SW480 (cell line): ENCODE measurements around the gene PFKP.

Source experiments
- DNase-seq: peaks from one replicate; pipeline ENCODE4 v3.0.0-alpha.2; 2016; ENCODE audit warnings: low spot score

Gene PFKP

GRCh38 chr10:3136336-3136735 lies 69.0 kb downstream of the PFKP start:
- no peak for DNase-seq

- DNase-seq, result no peak
These were observed 69.6 kb downstream of the PFKP start for GRCh38 chr10:3136763-3137611.

DNA sequence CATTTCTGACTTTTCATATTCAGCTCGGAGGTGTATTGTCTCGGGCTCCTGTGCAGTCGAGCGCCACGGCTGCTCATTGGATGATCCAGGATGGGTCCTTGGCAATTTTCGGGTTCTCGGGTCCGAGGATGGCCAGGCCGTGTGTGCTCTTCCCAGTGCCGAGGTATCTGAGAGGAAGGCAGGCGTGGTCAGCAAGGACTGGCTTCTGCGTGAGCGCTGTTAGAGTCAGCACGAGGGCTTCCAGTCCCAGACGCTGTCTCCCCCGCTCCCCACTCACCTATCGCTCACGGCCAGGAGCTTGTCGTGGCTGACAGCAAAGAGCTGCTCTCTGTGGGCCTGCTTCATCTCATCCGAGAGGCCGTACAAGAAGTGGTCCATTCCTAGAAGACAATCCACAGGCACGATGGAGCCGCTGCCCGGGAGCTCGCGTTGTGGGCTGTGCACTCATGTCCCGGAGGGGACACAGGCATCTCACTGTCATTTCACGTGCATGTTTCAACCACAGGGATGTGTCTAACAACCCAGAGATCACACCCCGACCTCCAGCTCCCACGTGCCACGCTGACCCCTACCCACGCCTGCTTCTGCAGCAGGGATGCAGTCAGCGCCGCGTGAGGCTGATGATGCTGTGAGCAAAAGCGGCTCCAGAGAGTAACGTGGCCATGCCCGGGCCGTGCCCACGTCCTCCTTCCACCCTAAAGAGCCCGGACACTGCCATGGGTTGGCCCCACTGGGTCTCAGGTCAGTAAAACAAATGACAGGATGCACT lies 70.8 kb downstream of the PFKP start:
- no peak for DNase-seq

- no peak for DNase-seq
These were observed 72.0 kb downstream of the PFKP start for GRCh38 chr10:3139216-3139910.

DNA sequence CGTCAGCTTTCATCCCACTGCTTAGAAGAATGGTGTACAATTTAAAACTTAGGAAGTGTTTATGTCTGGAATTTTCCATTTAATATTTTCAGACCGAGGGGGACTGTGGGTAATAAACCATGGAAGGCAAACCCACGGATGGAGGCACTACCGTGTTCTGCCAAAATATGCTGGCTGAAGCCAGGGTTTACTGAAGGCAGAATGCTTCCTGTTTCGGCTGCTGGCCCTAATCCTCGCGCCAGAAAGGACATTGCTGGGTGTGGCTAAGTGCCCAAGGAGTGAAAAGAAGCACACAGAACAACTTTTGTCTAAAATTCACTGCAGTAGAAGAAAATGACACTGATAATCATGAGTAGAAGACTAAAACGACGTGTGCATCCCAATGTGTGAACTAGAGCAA lies 72.9 kb downstream of the PFKP start:
- no peak for DNase-seq

DNA sequence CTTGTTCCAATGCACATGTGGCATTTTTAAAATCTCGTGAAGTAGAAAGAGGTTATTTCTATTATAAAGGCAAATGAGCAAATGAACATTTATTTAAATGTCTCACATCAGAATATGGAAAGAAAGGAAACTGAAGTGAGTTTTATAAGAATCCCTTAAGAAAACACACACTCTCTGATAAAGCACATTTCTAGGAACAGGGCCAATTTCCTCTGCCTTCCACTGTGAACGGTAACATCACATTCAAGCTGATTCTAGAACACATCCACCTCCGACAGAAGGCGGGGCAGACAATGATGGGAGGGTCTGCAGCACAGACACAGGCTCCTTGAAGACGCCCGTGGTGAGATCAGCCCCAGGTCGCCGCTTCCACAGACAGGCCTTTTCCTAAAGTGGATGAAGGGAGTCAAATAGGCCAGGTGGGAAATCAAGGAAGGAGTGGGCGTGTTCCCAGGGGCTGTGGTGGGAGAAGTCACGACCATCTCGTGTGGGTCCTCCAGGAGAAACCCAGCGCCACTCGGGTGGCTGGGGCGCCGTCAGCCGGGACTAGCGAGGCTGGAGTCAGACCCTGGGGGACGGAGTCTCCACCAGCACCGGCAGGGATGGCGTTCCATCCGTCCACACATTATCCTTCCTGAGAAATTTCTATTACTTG lies 74.1 kb downstream of the PFKP start:
- DNase-seq, result no peak

GRCh38 chr10:3142146-3142875 lies 75.0 kb downstream of the PFKP start:
- DNase-seq, result no peak

DNA sequence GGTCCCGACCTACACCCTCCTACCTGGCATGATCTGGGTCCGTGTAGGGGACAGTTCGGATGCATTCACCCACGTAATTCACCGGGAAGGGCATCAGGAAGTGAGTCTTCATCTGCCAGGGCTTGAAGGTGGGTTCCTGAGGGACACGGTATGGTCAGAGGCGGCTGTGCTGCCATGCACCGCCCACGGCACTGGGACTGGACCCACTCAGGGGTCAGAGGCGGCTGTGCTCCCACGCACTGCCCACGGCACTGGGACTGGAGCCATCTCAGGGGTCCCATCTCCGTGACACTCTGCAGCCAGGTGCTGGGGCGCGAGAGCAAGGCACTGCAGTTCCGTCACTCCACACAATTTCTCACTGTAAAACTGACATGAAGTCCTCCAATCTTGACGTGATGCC lies 76.0 kb downstream of the PFKP start:
- DNase-seq, result no peak

DNA sequence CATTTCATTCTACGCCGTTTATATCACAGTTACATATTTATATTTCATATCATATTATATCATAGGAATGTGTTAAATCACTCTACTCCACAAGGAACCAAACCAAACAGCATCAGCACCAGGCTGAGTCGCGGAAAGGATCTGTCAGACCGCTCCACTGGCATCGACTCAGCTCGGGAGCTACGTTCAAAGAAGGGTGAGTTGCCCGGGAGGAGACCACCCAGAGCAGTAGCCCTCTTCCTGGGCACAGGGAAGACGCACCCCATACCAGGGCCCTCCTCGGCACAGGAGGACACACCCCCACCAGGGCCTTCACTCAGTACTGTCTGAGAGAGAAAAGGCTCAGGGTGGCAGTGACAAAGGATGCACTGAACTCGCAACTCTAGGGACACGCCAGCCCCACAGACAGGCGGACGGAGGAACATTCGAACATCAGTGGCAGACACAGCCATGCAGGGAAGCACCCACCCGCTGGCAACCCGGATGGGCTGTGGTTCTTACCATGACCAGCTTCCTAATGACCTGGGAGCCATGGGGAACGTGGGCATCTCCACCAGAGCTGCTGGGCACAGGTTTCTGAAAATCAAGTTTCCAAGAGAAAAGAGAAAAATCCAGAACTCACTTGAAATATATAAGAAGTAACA lies 76.6 kb downstream of the PFKP start:
- no peak for DNase-seq

DNA sequence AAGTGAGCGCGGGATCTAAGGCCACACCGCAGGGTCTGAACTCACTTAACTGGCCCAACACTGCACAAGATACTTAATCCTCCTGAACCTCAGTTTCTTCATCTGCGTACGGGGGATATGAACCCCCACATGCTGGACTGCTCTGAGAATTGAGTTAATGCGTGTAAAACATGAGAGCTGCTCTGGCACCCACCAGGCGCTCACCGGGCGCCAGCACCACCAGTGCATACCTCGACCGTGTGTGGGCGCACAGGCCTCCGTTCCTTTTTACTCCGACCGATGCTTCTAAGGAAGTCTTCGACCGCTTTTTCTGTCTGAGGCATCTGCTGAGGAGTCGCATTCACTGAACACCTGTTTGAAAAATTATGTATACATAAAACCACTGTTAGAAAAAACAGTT lies 78.0 kb downstream of the PFKP start:
- no peak for DNase-seq

GRCh38 chr10:3146289-3146688 lies 78.9 kb downstream of the PFKP start:
- no peak for DNase-seq

GRCh38 chr10:3147117-3147820 lies 79.9 kb downstream of the PFKP start:
- DNase-seq, result no peak

DNA sequence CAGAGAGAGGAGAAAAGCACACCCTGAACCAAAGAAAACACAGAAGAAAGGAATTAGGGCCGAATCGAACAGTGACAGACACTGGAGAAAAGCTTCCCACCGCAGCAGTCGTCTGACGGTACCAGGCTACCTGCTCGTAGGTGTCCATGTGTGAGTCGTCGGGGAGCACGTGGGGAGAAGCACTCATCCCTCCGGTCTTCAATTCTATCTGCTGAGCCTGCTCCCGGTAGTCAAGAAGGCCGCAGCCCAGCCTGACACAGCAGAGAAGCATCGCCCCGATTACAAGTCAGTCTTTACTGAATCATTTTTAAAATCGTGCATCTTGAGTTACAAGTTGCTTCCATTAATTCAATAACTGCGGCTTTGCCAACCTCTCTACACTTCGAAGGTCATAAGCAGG lies 80.7 kb downstream of the PFKP start:
- DNase-seq, result no peak

DNA sequence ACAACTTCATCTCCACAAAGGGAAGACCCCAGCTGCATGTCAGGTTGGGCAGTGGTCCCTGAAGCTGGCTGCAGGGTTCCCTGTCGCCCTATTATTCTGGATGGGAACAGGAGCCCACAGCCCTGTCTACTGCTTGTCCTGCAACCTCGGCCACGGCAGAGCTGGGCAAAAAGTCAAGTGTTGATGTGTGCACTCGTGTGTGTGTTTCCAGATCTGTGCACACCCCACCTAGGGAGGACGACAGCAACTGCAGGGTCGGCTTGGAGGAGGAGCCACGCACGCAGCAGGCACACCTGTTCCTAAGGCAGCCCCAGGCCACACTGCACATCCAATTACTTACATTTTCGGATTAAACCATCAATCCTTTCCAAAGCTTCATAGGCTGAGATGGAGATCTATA lies 81.6 kb downstream of the PFKP start:
- DNase-seq, result no peak

- no peak for DNase-seq
These were observed 82.6 kb downstream of the PFKP start for GRCh38 chr10:3149918-3150317.

- DNase-seq, result no peak
These were observed 83.0 kb downstream of the PFKP start for GRCh38 chr10:3150366-3150765.

GRCh38 chr10:3150961-3151360 lies 83.6 kb downstream of the PFKP start:
- DNase-seq, result no peak

DNA sequence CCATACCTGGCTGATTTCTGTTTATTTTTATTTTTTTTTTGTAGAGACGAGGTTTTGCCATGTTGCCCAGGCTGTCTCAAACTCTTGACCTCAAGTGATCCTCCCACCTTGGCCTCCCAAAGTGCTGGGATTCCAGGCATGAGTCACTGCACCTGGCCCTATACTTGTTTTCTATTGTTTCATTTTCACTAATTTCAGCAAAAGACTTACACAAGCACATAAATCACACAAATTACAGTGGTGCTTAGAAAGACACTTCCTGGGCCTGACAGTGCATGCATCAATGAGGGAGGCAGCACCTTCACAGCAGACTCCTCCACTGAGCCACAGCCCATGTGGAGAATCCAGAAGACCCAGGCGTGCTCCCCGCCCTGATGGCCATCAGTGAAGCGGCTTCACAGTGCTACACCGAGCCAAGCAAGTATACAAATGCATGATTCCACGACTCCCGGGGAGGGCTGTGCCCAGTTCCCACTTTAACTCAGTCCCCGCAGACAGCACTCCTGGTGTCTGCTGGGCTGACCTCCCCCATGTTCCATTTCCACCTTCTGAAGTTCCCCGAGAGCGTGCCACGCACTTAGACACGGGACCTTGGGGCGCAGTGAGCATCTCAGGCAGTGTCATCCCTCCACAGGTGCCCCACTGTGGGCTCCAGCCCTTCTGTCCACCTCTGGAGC lies 84.7 kb downstream of the PFKP start:
- no peak for DNase-seq

DNA sequence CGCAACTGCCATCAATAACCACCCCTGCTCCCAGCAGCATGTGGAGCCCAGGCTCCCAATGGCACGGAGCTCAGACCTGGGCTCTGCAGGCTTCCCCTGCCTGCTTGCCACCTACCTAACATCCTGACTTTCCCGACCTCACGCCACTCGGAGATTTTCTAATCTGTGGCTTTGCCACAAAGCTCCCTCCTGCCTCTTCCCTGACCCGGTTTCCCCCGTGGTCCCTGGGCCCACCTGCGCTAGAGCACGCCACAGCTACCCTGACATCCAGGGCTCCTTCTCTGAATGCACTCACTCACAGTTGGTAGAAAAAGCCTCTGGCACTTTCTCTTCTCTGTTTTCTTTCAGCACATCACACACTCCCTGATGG lies 85.2 kb downstream of the PFKP start:
- DNase-seq, result no peak

DNA sequence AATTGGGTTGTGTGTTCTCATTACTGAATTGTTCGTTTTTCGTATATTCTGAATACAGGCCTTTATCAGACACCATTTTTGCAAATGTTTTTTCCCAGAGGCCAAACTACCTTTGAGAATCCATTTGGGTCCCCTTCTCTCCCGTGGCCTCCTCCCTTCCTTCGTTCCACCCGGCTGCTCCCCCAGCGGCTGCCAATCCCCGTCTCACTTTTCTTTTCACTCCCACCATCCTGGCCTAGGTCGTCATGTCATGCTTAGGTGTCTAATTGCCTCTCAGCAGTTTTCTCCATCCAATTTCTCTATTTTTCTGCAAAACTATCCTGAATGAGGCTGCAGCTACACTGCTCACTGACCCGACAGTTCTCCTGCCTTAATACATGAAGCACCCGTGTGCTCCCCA lies 87.3 kb downstream of the PFKP start:
- DNase-seq, result no peak
